PFSK-1 (cell line): ENCODE data around the gene SND1.

ENCODE experiments used
- FOXP2 ChIP-seq: optimal IDR thresholded peaks from 2 replicates; pipeline ENCODE3; 2011; ENCODE audit warnings: borderline replicate concordance, control low read depth, inconsistent platforms; ENCODE audit not compliant: insufficient read depth; ENCODE audit errors: extremely low read length, extremely low read depth
- POLR2AphosphoS5 ChIP-seq: IDR thresholded peaks from 2 replicates; pipeline ENCODE4 v1.6.1; 2012; ENCODE audit warnings: low read depth, mild to moderate bottlenecking, control low read depth, low read length, moderate library complexity
- REST ChIP-seq, 2 experiments: IDR thresholded peaks; 2 replicates each; pipeline versions ENCODE4 v1.6.1 to v1.8.0; 2011 to 2012; ENCODE audit warnings: low read depth in 2 of 2, low read length in 2 of 2, control low read depth in 1 of 2, inconsistent platforms in 1 of 2, mild to moderate bottlenecking in 1 of 2, moderate library complexity in 1 of 2; ENCODE audit not compliant: insufficient read depth in 1 of 2
- SIN3A ChIP-seq: IDR thresholded peaks from 2 replicates; pipeline ENCODE4 v1.6.1; 2012; ENCODE audit warnings: mild to moderate bottlenecking, low read length, moderate library complexity, borderline replicate concordance; ENCODE audit not compliant: insufficient read depth
- TAF1 ChIP-seq: IDR thresholded peaks from 2 replicates; pipeline ENCODE4 v1.6.1; 2012; ENCODE audit warnings: low read length, control low read depth, borderline replicate concordance; ENCODE audit not compliant: insufficient read depth

DNA sequence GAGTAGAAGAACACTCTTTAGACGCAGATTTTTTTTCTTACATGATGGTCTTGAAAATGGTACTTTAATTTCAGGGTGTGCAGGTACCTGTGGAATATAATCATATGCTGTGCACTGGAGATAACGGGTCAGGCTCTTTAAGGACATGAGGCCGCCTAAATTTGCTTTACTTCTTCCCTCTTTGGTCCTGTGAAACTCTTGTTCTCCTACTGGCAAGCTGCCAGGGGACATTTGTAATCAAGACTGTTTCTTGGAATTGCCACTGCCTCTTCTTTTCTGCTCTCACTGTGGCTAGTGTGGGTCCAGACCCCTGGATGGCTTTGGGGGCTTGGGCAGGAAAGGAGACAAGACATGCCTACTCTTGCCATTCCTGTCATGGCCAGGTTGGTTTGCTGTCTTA lies 146.0 kb downstream of the SND1 start:
- TF ChIP-seq SIN3A (no peak), TAF1 (no peak), REST (IDR thresholded peaks at IDR 0.05; ENCODE audit: insufficient read depth in 1 of 2, low read depth in 2 of 2, low read length in 2 of 2) (no peak), POLR2AphosphoS5 (no peak), FOXP2 (no peak)
